ENCODE results near the gene CCNG2.

Gene CCNG2

GRCh38 chr4:77184974-77185373 is 28.0 kb downstream of the CCNG2 start (continued):
- TF ChIP-seq ZNF70 (CRISPR knock-in tag; IDR thresholded peaks at IDR 0.05) (no peak), TSHZ2 (CRISPR knock-in tag; IDR thresholded peaks at IDR 0.05) (no peak), ESRRG (CRISPR knock-in tag; IDR thresholded peaks at IDR 0.05) (no peak), ZNF8 (CRISPR knock-in tag; IDR thresholded peaks at IDR 0.05) (no peak), TOX (CRISPR knock-in tag; IDR thresholded peaks at IDR 0.05; ENCODE audit: borderline replicate concordance) (no peak), TCF4 (CRISPR knock-in tag; IDR thresholded peaks at IDR 0.05; ENCODE audit: borderline replicate concordance) (no peak), ISL1 (CRISPR knock-in tag; IDR thresholded peaks at IDR 0.05) (no peak), ARNTL (CRISPR knock-in tag; IDR thresholded peaks at IDR 0.05; ENCODE audit: borderline replicate concordance, low read depth) (no peak)

GRCh38 chr4:77185686-77186085 is 28.7 kb downstream of the CCNG2 start:
- no peak for ATAC-seq
- TF ChIP-seq ZFP3 (CRISPR knock-in tag; IDR thresholded peaks at IDR 0.05) (no peak), ZNF70 (CRISPR knock-in tag; IDR thresholded peaks at IDR 0.05) (no peak), PPARA (CRISPR knock-in tag; IDR thresholded peaks at IDR 0.05; ENCODE audit: borderline replicate concordance) (no peak), ARNTL (CRISPR knock-in tag; IDR thresholded peaks at IDR 0.05; ENCODE audit: borderline replicate concordance, low read depth) (no peak), ZC3H10 (CRISPR knock-in tag; IDR thresholded peaks at IDR 0.05) (no peak), GLIS3 (CRISPR knock-in tag; IDR thresholded peaks at IDR 0.05) (no peak), SNAI2 (CRISPR knock-in tag; IDR thresholded peaks at IDR 0.05) (no peak), ISL1 (CRISPR knock-in tag; IDR thresholded peaks at IDR 0.05) (no peak), ZNF8 (CRISPR knock-in tag; IDR thresholded peaks at IDR 0.05) (no peak), CSDC2 (CRISPR knock-in tag; IDR thresholded peaks at IDR 0.05) (no peak), PATZ1 (CRISPR knock-in tag; IDR thresholded peaks at IDR 0.05; ENCODE audit: borderline replicate concordance) (no peak), ZNF565 (CRISPR knock-in tag; conservative IDR thresholded peaks at IDR 0.05; ENCODE audit: low read depth) (no peak), TCF4 (CRISPR knock-in tag; IDR thresholded peaks at IDR 0.05; ENCODE audit: borderline replicate concordance) (no peak), TSHZ2 (CRISPR knock-in tag; IDR thresholded peaks at IDR 0.05) (no peak), OSR1 (CRISPR knock-in tag; IDR thresholded peaks at IDR 0.05) (no peak)

- no peak for TF ChIP-seq OSR1 (CRISPR knock-in tag; IDR thresholded peaks at IDR 0.05)
- no peak for TF ChIP-seq PPARA (CRISPR knock-in tag; IDR thresholded peaks at IDR 0.05; ENCODE audit: borderline replicate concordance)
- no peak for TF ChIP-seq ESRRG (CRISPR knock-in tag; IDR thresholded peaks at IDR 0.05)
- ATAC-seq: no peak
Observed at GRCh38 chr4:77187322-77187721, 30.3 kb downstream of the CCNG2 start.

- ATAC-seq: no peak
- TF ChIP-seq TSHZ2 (CRISPR knock-in tag; IDR thresholded peaks at IDR 0.05): no peak
- no peak for TF ChIP-seq ARNTL (CRISPR knock-in tag; IDR thresholded peaks at IDR 0.05; ENCODE audit: borderline replicate concordance, low read depth)
- TF ChIP-seq OSR1 (CRISPR knock-in tag; IDR thresholded peaks at IDR 0.05): no peak
- TF ChIP-seq TCF4 (CRISPR knock-in tag; IDR thresholded peaks at IDR 0.05; ENCODE audit: borderline replicate concordance): no peak
- TF ChIP-seq POU6F1 (CRISPR knock-in tag; IDR thresholded peaks at IDR 0.05; ENCODE audit: borderline replicate concordance, low read depth): no peak
- TF ChIP-seq ZC3H10 (CRISPR knock-in tag; IDR thresholded peaks at IDR 0.05): no peak
- TF ChIP-seq CSRNP3 (CRISPR knock-in tag; IDR thresholded peaks at IDR 0.05): no peak
- TF ChIP-seq GLIS3 (CRISPR knock-in tag; IDR thresholded peaks at IDR 0.05): no peak
Observed at GRCh38 chr4:77188498-77189220, 31.7 kb downstream of the CCNG2 start.
